GM23338 (cell line): ENCODE data around the gene SORCS2. TPM values are rescaled to one million over a fixed set of nuclear protein-coding genes. Genes with fewer than 3 reads are reported as not detected.

Experiments
- ATAC-seq: fragments of 200-7000 bp; cut with Tn5 transposase; 3 replicates; pipeline ENCODE4 v1.9.1; 2020
- DNase-seq: peaks from one replicate; pipeline ENCODE4 v3.0.0-alpha.2; 2015; ENCODE audit warnings: low spot score
- H2AFZ ChIP-seq: fragments of 200-600 bp; sonication (generic); 2 replicates; pipeline ENCODE4 v1.8.0; 2016; ENCODE audit warnings: antibody characterized with exemption, mild to moderate bottlenecking, moderate library complexity
- H3F3A ChIP-seq: fragments of 200-600 bp; sonication (generic); replicated peaks from 2 replicates; pipeline ENCODE4 v1.8.0; 2017; ENCODE audit warnings: antibody characterized with exemption, mixed run types, low read depth
- H3K27ac ChIP-seq: fragments of 200-600 bp; sonication (generic); 2 replicates; pipeline ENCODE4 v1.6.1; 2016; ENCODE audit warnings: low read depth
- H3K27me3 ChIP-seq: fragments of 200-600 bp; sonication (generic); 2 replicates; pipeline ENCODE4 v1.8.0; 2016; ENCODE audit warnings: mild to moderate bottlenecking, mixed run types, moderate library complexity; ENCODE audit not compliant: insufficient read depth
- H3K36me3 ChIP-seq: fragments of 200-600 bp; sonication (generic); 2 replicates; pipeline ENCODE4 v1.8.0; 2016; ENCODE audit warnings: mild to moderate bottlenecking; ENCODE audit not compliant: insufficient read depth
- H3K4me1 ChIP-seq: fragments of 200-600 bp; sonication (generic); 2 replicates; pipeline ENCODE4 v1.8.0; 2016; ENCODE audit warnings: mild to moderate bottlenecking, moderate library complexity; ENCODE audit not compliant: insufficient read depth
- H3K4me2 ChIP-seq: fragments of 200-600 bp; sonication (generic); 2 replicates; pipeline ENCODE4 v1.7.1; 2017; ENCODE audit warnings: mixed run types
- H3K4me3 ChIP-seq: fragments of 200-600 bp; sonication (generic); 2 replicates; pipeline ENCODE4 v1.6.1; 2016; ENCODE audit warnings: mixed run types
- H3K79me2 ChIP-seq: fragments of 200-600 bp; sonication (generic); replicated peaks from 2 replicates; pipeline ENCODE4 v1.8.0; 2017; ENCODE audit warnings: mild to moderate bottlenecking; ENCODE audit not compliant: insufficient read depth
- H3K9me2 ChIP-seq: fragments of 200-600 bp; sonication (generic); 2 replicates; pipeline ENCODE4 v1.8.0; 2017; ENCODE audit not compliant: insufficient read depth
- H4K20me1 ChIP-seq: fragments of 200-600 bp; sonication (generic); replicated peaks from 2 replicates; pipeline ENCODE4 v1.8.0; 2017; ENCODE audit warnings: mild to moderate bottlenecking; ENCODE audit not compliant: insufficient read depth
- H3K27ac Mint-ChIP-seq: 2 replicates; pipeline ENCODE4 v1.8.0; 2020; ENCODE audit warnings: inconsistent platforms, mild to moderate bottlenecking, moderate library complexity, mixed read lengths
- H3K27me3 Mint-ChIP-seq: 3 replicates; pipeline ENCODE4 v1.8.0; 2022; ENCODE audit warnings: low read depth, mild to moderate bottlenecking, moderate library complexity, mixed read lengths, inconsistent platforms; ENCODE audit not compliant: insufficient read depth, poor library complexity
- H3K36me3 Mint-ChIP-seq: 3 replicates; pipeline ENCODE4 v1.8.0; 2021; ENCODE audit warnings: low read depth, mild to moderate bottlenecking, inconsistent platforms, moderate library complexity, mixed read lengths
- H3K4me1 Mint-ChIP-seq: 3 replicates; pipeline ENCODE4 v1.8.0; 2020; ENCODE audit warnings: mild to moderate bottlenecking, inconsistent platforms, mixed read lengths
- H3K4me3 Mint-ChIP-seq: 3 replicates; pipeline ENCODE4 v1.8.0; 2021; ENCODE audit warnings: moderate library complexity, mild to moderate bottlenecking, inconsistent platforms, mixed read lengths
- H3K9me3 Mint-ChIP-seq: 3 replicates; pipeline ENCODE4 v1.8.0; 2020; ENCODE audit warnings: moderate library complexity, mild to moderate bottlenecking, inconsistent platforms, mixed read lengths
- CREB1 ChIP-seq: fragments of 250-450 bp; sonication (Bioruptor Pico); IDR thresholded peaks from 2 replicates; pipeline ENCODE4 v1.5.0; 2020; ENCODE audit warnings: low read depth, mild to moderate bottlenecking, moderate library complexity
- EZH2phosphoT487 ChIP-seq: fragments of 200-600 bp; sonication (generic); IDR thresholded peaks from one replicate; pipeline ENCODE4 v1.8.1; 2018; ENCODE audit warnings: antibody characterized with exemption; ENCODE audit not compliant: unreplicated experiment
- NANOG ChIP-seq: IDR thresholded peaks from 2 replicates; pipeline ENCODE4 v1.6.1; 2016; ENCODE audit warnings: antibody characterized with exemption, borderline replicate concordance
- REST ChIP-seq: IDR thresholded peaks from one replicate; pipeline ENCODE4 v1.6.1; 2018; ENCODE audit warnings: antibody characterized with exemption; ENCODE audit not compliant: unreplicated experiment
- STAT1 ChIP-seq: IDR thresholded peaks from one replicate; pipeline ENCODE4 v1.6.1; 2016; ENCODE audit warnings: antibody characterized with exemption; ENCODE audit not compliant: unreplicated experiment
- polyA plus RNA-seq: library from polyadenylated mRNA; unstranded; fragments of >200 nt; fragmentation: Nextera tagmentation; extraction: Ambion mirVana; gene quantifications from 2 replicates; pipeline ENCODE4 v1.2.1, GENCODE V29; 2016
- total RNA-seq: library from RNA; depleted of rRNA; stranded (reverse); fragments of >200 nt; shearing (Covaris generic); gene quantifications from 2 replicates; pipeline ENCODE4 v1.2.3, GENCODE V29; 2014
- TF ChIP-seq, protein P1 (sequence below): fragments of 250-450 bp; sonication (Bioruptor Pico); IDR thresholded peaks from 2 replicates; pipeline ENCODE4 v1.5.0; 2020; ENCODE audit warnings: mild to moderate bottlenecking, moderate library complexity
- TF ChIP-seq, protein P2 (sequence below): IDR thresholded peaks from 2 replicates; pipeline ENCODE4 v1.6.1; 2016; ENCODE audit warnings: antibody characterized with exemption

SORCS2 gene
- total and polyA plus RNA-seq, 2 experiments from 2014 or later: 0.47 to 2.4 TPM

DNA sequence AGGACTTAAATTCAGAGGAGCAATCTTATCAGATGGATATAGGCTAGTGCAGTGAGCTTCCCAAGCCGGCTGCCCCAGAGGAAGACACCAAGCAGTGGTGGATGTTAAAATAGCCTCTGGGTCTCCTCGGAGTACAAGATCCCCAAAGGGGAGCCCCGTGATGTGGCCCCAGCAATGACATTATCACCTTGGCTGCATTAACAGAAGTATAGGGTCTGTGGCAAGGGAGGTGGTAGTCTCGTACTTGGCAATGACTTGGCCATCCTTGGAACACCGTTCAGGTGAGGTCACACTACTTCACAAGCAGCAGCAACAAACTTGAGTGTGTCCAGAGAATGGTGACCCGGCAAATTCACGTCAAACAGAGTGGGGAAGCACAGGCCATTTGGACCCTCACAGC is 174.6 kb downstream of the SORCS2 start (continued):
- TF ChIP-seq, protein P1, sequence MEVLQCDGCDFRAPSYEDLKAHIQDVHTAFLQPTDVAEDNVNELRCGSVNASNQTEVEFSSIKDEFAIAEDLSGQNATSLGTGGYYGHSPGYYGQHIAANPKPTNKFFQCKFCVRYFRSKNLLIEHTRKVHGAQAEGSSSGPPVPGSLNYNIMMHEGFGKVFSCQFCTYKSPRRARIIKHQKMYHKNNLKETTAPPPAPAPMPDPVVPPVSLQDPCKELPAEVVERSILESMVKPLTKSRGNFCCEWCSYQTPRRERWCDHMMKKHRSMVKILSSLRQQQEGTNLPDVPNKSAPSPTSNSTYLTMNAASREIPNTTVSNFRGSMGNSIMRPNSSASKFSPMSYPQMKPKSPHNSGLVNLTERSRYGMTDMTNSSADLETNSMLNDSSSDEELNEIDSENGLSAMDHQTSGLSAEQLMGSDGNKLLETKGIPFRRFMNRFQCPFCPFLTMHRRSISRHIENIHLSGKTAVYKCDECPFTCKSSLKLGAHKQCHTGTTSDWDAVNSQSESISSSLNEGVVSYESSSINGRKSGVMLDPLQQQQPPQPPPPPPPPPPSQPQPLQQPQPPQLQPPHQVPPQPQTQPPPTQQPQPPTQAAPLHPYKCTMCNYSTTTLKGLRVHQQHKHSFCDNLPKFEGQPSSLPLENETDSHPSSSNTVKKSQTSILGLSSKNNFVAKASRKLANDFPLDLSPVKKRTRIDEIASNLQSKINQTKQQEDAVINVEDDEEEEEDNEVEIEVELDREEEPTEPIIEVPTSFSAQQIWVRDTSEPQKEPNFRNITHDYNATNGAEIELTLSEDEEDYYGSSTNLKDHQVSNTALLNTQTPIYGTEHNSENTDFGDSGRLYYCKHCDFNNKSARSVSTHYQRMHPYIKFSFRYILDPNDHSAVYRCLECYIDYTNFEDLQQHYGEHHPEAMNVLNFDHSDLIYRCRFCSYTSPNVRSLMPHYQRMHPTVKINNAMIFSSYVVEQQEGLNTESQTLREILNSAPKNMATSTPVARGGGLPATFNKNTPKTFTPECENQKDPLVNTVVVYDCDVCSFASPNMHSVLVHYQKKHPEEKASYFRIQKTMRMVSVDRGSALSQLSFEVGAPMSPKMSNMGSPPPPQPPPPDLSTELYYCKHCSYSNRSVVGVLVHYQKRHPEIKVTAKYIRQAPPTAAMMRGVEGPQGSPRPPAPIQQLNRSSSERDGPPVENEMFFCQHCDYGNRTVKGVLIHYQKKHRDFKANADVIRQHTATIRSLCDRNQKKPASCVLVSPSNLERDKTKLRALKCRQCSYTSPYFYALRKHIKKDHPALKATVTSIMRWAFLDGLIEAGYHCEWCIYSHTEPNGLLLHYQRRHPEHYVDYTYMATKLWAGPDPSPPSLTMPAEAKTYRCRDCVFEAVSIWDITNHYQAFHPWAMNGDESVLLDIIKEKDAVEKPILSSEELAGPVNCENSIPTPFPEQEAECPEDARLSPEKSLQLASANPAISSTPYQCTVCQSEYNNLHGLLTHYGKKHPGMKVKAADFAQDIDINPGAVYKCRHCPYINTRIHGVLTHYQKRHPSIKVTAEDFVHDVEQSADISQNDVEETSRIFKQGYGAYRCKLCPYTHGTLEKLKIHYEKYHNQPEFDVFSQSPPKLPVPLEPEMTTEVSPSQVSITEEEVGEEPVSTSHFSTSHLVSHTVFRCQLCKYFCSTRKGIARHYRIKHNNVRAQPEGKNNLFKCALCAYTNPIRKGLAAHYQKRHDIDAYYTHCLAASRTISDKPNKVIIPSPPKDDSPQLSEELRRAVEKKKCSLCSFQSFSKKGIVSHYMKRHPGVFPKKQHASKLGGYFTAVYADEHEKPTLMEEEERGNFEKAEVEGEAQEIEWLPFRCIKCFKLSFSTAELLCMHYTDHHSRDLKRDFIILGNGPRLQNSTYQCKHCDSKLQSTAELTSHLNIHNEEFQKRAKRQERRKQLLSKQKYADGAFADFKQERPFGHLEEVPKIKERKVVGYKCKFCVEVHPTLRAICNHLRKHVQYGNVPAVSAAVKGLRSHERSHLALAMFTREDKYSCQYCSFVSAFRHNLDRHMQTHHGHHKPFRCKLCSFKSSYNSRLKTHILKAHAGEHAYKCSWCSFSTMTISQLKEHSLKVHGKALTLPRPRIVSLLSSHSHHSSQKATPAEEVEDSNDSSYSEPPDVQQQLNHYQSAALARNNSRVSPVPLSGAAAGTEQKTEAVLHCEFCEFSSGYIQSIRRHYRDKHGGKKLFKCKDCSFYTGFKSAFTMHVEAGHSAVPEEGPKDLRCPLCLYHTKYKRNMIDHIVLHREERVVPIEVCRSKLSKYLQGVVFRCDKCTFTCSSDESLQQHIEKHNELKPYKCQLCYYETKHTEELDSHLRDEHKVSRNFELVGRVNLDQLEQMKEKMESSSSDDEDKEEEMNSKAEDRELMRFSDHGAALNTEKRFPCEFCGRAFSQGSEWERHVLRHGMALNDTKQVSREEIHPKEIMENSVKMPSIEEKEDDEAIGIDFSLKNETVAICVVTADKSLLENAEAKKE: no peak
- TF ChIP-seq REST: no peak
- TF ChIP-seq STAT1: no peak

GRCh38 chr4:7367406-7367805 is 175.1 kb downstream of the SORCS2 start:
- no peak overlapping the region for H3K27ac ChIP-seq
- ATAC-seq (no peak), DNase-seq (no peak)
- H3K79me2 ChIP-seq: no peaks in the 10 kb centered on the region
- no peaks in the 10 kb centered on the region for H3K9me3 Mint-ChIP-seq
- no peaks in the 10 kb centered on the region for H3K27me3 ChIP-seq
- H3K36me3 Mint-ChIP-seq: no peaks in the 10 kb centered on the region
- no peaks in the 10 kb centered on the region for H4K20me1 ChIP-seq
- H3K4me1 Mint-ChIP-seq: peaks cover 7% of the 10 kb centered on the region
- no peak overlapping the region for H3K4me3 Mint-ChIP-seq
- no peaks in the 10 kb centered on the region for H3K9me2 ChIP-seq
- no peaks in the 10 kb centered on the region for H3F3A ChIP-seq
- H3K36me3 ChIP-seq: no peaks in the 10 kb centered on the region
- H3K4me3 ChIP-seq: no peak overlapping the region
- H3K27ac Mint-ChIP-seq: no peak overlapping the region
- peaks cover 18% of the 10 kb centered on the region for H3K27me3 Mint-ChIP-seq
- H2AFZ ChIP-seq: no peak overlapping the region
- H3K4me2 ChIP-seq: no peak overlapping the region
- H3K4me1 ChIP-seq: no peaks in the 10 kb centered on the region
- TF ChIP-seq STAT1 (no peak), CREB1 (no peak), REST (no peak), EZH2phosphoT487 (no peak), NANOG (no peak)
- TF ChIP-seq, protein P2, sequence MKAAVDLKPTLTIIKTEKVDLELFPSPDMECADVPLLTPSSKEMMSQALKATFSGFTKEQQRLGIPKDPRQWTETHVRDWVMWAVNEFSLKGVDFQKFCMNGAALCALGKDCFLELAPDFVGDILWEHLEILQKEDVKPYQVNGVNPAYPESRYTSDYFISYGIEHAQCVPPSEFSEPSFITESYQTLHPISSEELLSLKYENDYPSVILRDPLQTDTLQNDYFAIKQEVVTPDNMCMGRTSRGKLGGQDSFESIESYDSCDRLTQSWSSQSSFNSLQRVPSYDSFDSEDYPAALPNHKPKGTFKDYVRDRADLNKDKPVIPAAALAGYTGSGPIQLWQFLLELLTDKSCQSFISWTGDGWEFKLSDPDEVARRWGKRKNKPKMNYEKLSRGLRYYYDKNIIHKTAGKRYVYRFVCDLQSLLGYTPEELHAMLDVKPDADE: no peak
